CD4-positive, alpha-beta T cell (primary cell): ENCODE data around the gene PIAS1. TPM values are rescaled to one million over a fixed set of nuclear protein-coding genes. Genes with fewer than 3 reads are reported as not detected.

Experiments
- ATAC-seq: fragments of 200-7000 bp; cut with Tn5 transposase; one replicate; pipeline ENCODE4 v1.10.0; 2022; ENCODE audit warnings: mild to moderate bottlenecking; ENCODE audit not compliant: poor library complexity
- CTCF ChIA-PET: fragments of 350-600 bp; sonication (Branson Sonifier 250); formaldehyde crosslinking; loops from one replicate; lab custom pipeline; 2021; ENCODE audit warnings: antibody characterized with exemption, inconsistent platforms; lab: Charles Lee
- POLR2A ChIA-PET: fragments of 350-600 bp; sonication (Branson Sonifier 250); formaldehyde crosslinking; loops from one replicate; lab custom pipeline; 2021; ENCODE audit warnings: antibody characterized with exemption, inconsistent platforms; lab: Charles Lee
- DNase-seq, 14 experiments: peaks; one replicate each; pipeline ENCODE4 v3.0.0-alpha.2; 2013 to 2020; ENCODE audit warnings: mixed read lengths in 2 of 14
- H3K27ac ChIP-seq, 2 donors: one replicate each; pipeline versions ENCODE4 v1.5.1 to v1.7.0; 2013; ENCODE audit warnings: low read length in 2 of 2, low read depth in 1 of 2, mild to moderate bottlenecking in 1 of 2
- H3K27me3 ChIP-seq, 2 experiments: 1 replicate in 1 of 2; 2 replicates in 1 of 2; pipeline versions ENCODE4 v1.6.1 to v1.7.0; 2013; ENCODE audit warnings: low read length in 2 of 2, control low read depth in 1 of 2, mild to moderate bottlenecking in 1 of 2, moderate library complexity in 1 of 2; ENCODE audit not compliant: insufficient read depth in 2 of 2, control insufficient read depth in 1 of 2
- H3K36me3 ChIP-seq: one replicate; pipeline ENCODE4 v1.6.1; 2013; ENCODE audit warnings: low read length, control low read depth; ENCODE audit not compliant: insufficient read depth
- H3K4me1 ChIP-seq: one replicate; pipeline ENCODE4 v1.6.1; 2013; ENCODE audit warnings: low read length, control low read depth; ENCODE audit not compliant: insufficient read depth
- H3K4me3 ChIP-seq: one replicate; pipeline ENCODE4 v1.5.1; 2013; ENCODE audit warnings: mild to moderate bottlenecking, low read length, moderate library complexity
- H3K9me3 ChIP-seq, 2 experiments: 1 replicate in 1 of 2; 2 replicates in 1 of 2; pipeline versions ENCODE4 v1.6.1 to v1.7.0; 2013; ENCODE audit warnings: low read length in 2 of 2, mild to moderate bottlenecking in 2 of 2, control low read depth in 1 of 2, moderate library complexity in 1 of 2; ENCODE audit not compliant: control insufficient read depth in 1 of 2, insufficient read depth in 1 of 2
- H3K27ac Mint-ChIP-seq: one replicate; pipeline ENCODE4 v1.8.0; 2020; ENCODE audit warnings: mixed read lengths
- H3K27me3 Mint-ChIP-seq: one replicate; pipeline ENCODE4 v1.8.0; 2021; ENCODE audit warnings: mixed read lengths
- H3K36me3 Mint-ChIP-seq: one replicate; pipeline ENCODE4 v1.8.0; 2021; ENCODE audit warnings: low read depth, mixed read lengths
- H3K4me1 Mint-ChIP-seq: one replicate; pipeline ENCODE4 v1.8.0; 2021; ENCODE audit warnings: low read depth, mixed read lengths
- H3K4me3 Mint-ChIP-seq: one replicate; pipeline ENCODE4 v1.8.0; 2020; ENCODE audit warnings: mild to moderate bottlenecking, mixed read lengths
- H3K9me3 Mint-ChIP-seq: one replicate; pipeline ENCODE4 v1.8.0; 2020; ENCODE audit warnings: mixed read lengths
- CTCF ChIP-seq: fragments of 200-600 bp; IDR thresholded peaks from one replicate; pipeline ENCODE4 v1.8.0; 2022; ENCODE audit warnings: antibody characterized with exemption, mild to moderate bottlenecking
- intact Hi-C, 2 experiments: fragments of 100-400 bp; cut with DNase I in 1 of 2; cut with micrococcal nuclease in 1 of 2; formaldehyde crosslinking; loops; one replicate each; pipeline versions ENCODE4 v1.15.1 to v1.9.0; 2023 to 2025; cut with DNase I, micrococcal nuclease
- total RNA-seq, 174 experiments: library from RNA in 2 of 174; stranded (reverse) in 2 of 174; gene quantifications; one replicate each; pipeline ENCODE4 v1.2.3 and lab custom pipeline; 2021 to 2026

Gene PIAS1
- total RNA-seq, 2 experiments from 2014 or later: 73.1 to 74.8 TPM

GRCh38 chr15:68188647-68189046, 134.5 kb downstream of the PIAS1 start:
- Histone ChIP-seq H3K4me3 (no peak overlapping the region), H3K4me1 (no peaks in the 10 kb centered on the region), H3K36me3 (peaks cover 77% of the 10 kb centered on the region), H3K27me3 (no peaks in the 10 kb centered on the region), H3K9me3 (no peaks in the 10 kb centered on the region), H3K27ac (no peak overlapping the region)
- intact Hi-C loops: no loop called here
- ChIA-PET POLR2A (no interaction called here), CTCF (interaction anchor here (0.8 kb wide), 1 partner anchor 28 kb away, joined by 3 read pairs; no protein-coding TSS in a partner anchor)
- H3K9me3 Mint-ChIP-seq: no peaks in the 10 kb centered on the region
- no peak for ATAC-seq
- no peak for TF ChIP-seq CTCF
- H3K36me3 Mint-ChIP-seq: peaks cover 95% of the 10 kb centered on the region
- H3K27me3 Mint-ChIP-seq: no peaks in the 10 kb centered on the region
- DNase-seq: no peak
- no peaks in the 10 kb centered on the region for H3K4me1 Mint-ChIP-seq
- no peak overlapping the region for H3K4me3 Mint-ChIP-seq
- peak overlapping the region; percentile 22 for H3K27ac Mint-ChIP-seq

- Mint-ChIP-seq H3K27ac (peak overlapping the region; percentile 22), H3K27me3 (no peaks in the 10 kb centered on the region), H3K36me3 (peaks cover 87% of the 10 kb centered on the region), H3K4me3 (no peak overlapping the region), H3K9me3 (no peaks in the 10 kb centered on the region), H3K4me1 (no peaks in the 10 kb centered on the region)
- POLR2A ChIA-PET: no interaction called here
- ATAC-seq (no peak), DNase-seq (no peak)
- H3K9me3 ChIP-seq: no peaks in the 10 kb centered on the region
- CTCF ChIA-PET: no interaction called here
- H3K27me3 ChIP-seq: no peaks in the 10 kb centered on the region
- no peak overlapping the region for H3K27ac ChIP-seq
- intact Hi-C loops: no loop called here
- no peak overlapping the region for H3K4me3 ChIP-seq
- no peak for TF ChIP-seq CTCF
- H3K4me1 ChIP-seq: no peaks in the 10 kb centered on the region
- H3K36me3 ChIP-seq: peaks cover 63% of the 10 kb centered on the region
Observed at GRCh38 chr15:68190048-68190447, 135.9 kb downstream of the PIAS1 start.

GRCh38 chr15:68191555-68191954, 137.4 kb downstream of the PIAS1 start:
- Mint-ChIP-seq H3K4me3 (no peak overlapping the region), H3K27me3 (no peaks in the 10 kb centered on the region), H3K36me3 (peaks cover 71% of the 10 kb centered on the region), H3K9me3 (no peaks in the 10 kb centered on the region), H3K27ac (no peak overlapping the region), H3K4me1 (no peaks in the 10 kb centered on the region)
- TF ChIP-seq CTCF: no peak
- intact Hi-C loops: no loop called here
- Histone ChIP-seq H3K4me1 (no peaks in the 10 kb centered on the region), H3K27me3 (no peaks in the 10 kb centered on the region), H3K4me3 (no peak overlapping the region), H3K27ac (no peak overlapping the region), H3K36me3 (peaks cover 54% of the 10 kb centered on the region), H3K9me3 (no peaks in the 10 kb centered on the region)
- CTCF ChIA-PET: no interaction called here
- ATAC-seq (no peak), DNase-seq (no peak)
- POLR2A ChIA-PET: no interaction called here
